Measurements from ENCODE around the gene TBXAS1.

TBXAS1 gene

DNA sequence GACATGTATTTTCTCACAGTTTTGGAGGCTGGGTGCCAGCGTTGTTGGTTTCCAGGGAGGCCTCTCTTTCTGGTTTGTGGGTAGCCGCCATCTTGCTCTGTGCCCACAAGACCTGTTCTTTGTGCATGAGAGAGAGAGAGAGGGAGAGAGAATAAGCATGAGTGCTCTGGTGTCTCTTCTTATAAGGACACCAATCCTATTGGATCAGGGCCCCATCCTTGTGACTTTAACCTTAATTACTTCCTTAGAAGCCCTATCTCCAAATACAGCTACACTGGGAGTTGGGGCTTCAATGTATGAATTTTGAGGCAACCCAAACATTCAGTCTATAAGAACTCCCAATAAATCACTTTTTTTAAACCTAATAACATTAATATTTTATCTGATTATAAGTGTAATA is 119.1 kb downstream of the TBXAS1 start:
- DNase-seq (ENCODE audit: low spot score): no peak

DNA sequence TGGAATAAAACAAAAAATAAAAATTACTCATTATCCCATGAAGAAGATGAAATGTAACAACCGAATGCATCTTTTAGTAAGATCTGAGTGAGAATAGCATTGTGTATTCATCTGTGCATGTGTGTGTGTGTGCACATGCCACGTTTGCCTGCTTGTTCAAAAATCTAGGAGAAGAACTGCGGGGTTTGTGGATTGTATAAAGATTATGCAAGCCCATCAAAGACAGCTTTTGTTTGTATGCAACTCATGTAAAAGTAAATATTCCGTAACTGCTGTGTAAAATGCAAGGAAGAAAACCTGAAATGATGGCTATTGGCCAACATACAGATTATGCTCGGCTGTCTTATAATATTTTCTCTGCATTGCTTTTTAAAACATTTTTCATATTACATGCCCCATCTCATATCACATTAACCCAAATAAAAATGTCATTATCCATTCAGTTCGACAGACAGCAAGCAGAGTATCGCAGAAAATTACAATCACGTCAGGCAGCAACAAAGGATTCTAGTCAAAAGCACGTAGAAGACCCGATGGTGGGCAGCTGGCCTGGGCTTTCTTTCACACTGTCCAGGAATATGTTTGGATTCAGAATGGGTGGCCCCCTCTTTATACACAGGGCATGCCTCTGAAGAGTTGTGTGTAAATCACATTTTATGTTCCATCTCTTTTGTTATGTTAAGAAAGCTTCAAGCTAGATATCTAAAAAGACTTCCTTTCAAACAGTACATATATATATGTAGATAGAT is 119.7 kb downstream of the TBXAS1 start:
- no peak for DNase-seq (ENCODE audit: low spot score)

DNA sequence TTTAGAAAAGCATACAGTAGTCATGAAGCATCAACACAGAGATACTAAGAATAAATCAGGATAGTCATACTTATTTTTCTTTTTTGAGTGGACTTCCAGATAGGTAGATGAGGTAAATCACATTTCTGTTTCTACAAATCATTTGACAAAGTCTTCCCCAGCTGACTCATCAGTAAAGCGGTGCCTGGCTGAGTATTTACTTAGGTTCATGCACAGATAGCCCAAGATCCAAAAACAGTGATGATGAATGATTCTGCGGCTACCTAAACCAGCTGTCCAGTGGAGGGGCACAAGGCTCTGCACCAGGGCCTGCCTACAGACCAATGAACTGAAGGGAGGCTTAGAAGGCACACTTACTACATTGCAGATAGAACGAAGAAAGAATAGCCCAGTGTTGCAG is 120.6 kb downstream of the TBXAS1 start:
- DNase-seq (ENCODE audit: low spot score): peak; percentile 54

DNA sequence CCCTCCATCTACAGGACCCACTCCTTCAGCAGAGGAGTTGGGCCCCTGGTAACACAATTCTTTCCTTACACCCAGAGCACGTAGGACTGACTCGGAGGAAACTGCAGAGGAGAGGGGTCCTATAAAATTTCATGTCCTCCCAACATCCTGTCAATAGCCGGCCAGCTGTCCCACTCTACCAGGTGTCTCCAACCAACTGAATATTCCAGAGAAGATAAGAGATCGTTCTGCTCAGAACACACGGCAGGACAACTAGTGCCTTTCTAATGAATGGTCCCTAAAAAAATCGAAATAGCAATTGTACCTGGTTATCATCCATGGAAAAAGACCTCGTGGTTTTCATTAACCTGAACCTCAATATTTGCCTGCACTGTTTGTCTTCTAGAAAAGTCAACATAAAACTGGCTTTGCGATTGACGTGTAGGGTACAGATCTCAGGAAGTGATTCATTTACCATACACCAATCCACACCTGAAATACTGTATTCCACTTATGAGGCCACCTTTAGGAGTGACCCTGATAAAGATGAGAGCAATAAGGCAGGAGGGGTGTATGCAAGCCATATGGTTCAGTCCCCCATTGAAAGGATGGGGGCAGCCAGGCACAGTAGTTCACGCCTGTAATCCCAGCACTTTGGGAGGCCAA is 121.9 kb downstream of the TBXAS1 start:
- DNase-seq (ENCODE audit: low spot score): no peak

DNA sequence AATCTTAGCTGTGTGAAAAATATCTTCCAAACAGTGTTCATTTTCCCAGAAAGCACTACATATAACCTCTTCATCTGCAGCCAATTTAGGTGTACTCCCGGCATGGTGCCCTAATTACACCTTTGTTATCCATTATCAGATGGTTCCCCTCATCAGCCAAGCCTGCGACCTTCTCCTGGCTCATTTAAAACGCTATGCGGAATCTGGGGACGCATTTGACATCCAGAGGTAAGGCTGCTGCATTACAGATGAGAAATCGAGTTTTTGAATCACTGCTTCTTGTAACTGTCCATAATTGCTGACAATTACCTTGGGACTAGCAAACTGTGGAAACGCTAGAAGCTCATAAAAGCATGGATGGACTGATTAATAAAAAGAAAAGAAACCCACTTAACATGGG is 124.2 kb downstream of the TBXAS1 start:
- DNase-seq (ENCODE audit: low spot score): no peak

DNA sequence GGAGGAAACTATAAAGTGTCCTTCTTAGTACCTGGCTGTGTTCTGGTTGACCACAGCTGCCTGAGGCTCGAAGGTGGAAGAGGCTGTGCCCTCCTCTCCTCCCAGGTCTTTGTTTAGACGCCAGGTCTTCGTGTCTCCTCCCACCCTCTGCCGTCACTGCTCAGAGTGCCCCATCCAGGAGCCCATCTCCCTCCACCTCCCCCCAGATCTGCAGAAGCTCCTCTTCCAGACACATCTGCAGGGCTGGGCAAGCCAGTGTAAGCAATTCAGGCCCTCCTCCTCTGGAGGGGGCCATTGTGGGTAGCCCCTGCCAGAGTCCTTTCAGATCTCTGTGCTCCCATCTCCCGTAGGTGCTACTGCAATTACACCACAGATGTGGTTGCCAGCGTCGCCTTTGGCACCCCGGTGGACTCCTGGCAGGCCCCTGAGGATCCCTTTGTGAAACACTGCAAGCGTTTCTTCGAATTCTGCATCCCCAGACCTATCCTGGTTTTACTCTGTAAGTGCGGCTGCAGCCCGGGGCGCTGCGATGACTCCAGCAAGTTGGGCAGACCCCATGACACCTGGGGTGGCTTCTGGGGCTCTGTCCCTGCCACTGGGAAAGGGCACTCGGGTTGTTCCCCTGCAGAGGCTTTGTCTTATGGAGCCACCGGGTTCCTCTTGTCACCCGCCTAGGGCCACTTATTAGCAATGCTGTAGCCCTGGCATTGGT is 126.2 kb downstream of the TBXAS1 start:
- DNase-seq (ENCODE audit: low spot score): no peak

DNA sequence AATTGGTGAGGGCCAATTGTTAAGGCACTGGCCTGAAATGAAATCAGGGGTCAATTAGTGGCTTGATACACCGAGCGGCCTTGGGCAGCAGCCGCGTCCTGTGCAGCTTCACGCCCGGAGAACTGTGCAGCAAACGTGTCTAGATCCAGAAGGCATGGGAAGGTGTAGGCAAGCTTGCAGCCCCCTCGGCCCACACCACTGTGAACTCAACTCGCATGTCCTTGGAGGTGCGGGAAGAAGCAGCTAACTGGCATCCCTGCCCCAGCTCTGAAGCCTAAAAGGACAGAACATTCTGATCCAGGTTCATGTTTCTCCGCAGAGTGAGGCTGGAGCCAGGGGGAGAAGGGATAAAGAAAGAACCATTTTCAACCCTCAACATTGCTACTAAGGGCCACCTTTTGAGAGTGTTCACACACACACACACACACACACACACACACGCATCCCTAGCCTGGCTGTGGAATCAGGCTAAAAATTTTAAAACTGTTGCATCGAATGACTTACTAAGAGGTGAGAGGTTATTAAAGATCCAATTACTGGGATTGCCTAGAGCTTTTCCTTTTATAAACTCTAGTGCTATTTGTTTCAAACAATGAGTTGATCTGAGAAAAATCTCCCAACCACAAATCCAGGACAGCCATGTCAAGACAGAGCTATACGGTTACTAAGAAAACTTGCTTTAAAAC is 129.7 kb downstream of the TBXAS1 start:
- no peak for DNase-seq (ENCODE audit: low spot score)

DNA sequence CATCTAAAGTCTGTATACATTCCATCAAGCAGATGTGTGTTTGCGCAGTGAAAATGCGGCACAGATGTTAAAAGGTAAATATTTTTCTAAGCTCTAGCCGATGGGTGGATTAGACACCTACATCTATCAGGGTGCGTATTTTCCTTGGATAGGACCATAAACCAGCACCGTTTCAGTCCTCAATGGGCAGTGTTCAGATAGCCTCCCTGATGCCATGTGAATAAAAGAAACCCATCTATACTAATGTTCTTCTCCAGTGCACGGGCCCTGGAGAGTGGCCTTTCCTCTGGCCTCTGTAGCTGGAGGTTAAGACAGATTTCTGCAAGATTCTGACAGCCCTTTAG is 130.2 kb downstream of the TBXAS1 start:
- DNase-seq (ENCODE audit: low spot score): no peak

DNA sequence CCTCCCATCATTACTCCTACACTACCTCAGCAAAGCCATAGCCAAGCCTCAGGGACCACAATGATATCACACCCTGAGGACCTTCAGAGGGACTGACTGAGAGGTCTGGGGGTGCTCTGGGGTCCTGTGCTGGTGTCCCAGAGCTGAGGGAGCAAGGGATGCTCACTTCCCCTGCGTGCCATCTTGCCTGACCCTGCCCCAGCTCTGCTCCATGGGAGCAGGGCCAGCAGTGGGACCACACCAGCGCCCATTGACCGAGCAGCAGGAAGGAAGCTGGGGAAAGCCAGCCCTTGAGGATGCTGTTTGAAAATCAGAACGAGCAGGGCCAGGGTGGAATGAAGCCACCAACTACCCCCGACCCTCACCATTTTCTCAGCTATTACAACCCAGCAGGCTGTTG is 130.7 kb downstream of the TBXAS1 start:
- DNase-seq (ENCODE audit: low spot score): no peak

DNA sequence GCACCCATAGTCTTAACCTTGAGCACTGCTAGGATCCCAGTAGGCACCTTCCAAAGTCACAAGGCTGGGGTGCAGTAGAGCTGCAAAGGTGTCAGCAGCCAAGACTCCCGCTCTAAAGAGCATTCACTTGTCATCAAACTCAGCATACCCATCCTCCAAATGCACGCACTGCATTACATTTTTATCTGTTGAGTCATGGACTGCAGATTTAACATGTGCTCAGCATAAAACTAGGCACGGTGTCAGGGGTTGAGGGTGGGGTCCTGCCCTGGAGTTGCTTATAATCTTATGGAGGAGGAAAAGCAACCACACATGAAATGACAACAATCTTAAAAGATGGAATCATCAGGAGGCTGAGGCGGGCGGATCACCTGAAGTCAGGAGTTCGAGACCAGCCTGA is 131.1 kb downstream of the TBXAS1 start:
- peak; percentile 12 for DNase-seq (ENCODE audit: low spot score)

DNA sequence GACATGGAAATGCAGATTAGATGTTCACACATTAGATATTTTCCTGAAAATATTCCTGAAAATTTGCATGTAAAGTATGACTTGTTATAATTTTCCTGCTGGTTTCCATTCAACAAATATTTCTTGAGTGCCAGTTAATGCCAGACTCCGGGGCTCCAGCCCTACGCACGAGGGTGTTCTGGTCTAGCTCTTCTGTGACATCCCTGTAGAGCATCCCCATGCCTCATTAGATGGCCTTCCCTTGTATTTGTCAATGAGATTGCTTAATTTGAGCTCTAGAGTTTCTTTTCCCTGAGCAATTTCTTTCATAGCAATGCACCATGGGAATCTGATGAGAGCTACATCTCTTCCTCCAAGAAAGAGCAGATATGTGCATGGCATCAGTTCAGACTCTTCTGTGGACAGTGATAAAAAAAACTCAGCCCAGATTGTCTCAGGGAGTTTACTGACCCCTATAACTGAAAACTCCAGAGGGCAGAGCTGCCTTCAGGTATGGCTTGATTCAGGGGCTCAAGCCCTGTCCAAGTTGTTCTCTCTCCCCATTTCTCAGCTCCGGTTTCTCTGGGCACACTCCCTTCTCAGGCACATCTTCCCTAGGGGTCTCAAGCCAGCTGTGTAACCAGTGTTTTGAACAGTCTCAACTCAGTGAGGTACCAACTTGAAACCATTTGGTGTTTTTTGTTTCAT is 137.0 kb downstream of the TBXAS1 start:
- no peak for DNase-seq (ENCODE audit: low spot score)

DNA sequence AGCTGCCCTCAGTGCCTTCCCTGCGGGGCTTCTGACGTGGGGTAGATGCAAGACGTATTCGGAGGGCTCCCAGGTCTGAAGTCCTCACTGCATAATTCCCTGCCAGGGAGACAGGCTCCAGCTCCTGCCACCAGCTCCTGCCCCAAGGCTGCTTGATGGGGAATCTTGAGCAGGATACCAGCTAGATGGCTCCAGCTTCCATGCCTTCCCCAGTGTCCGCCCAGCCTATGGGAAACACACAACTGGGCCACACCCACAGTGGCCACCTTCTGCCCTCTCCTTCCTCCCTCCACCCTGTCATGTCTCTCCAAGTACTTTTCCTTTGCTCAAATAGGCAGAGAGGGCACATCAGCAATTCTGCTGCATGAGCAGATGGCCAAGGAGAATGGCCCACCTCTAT is 137.9 kb downstream of the TBXAS1 start:
- no peak for DNase-seq (ENCODE audit: low spot score)

DNA sequence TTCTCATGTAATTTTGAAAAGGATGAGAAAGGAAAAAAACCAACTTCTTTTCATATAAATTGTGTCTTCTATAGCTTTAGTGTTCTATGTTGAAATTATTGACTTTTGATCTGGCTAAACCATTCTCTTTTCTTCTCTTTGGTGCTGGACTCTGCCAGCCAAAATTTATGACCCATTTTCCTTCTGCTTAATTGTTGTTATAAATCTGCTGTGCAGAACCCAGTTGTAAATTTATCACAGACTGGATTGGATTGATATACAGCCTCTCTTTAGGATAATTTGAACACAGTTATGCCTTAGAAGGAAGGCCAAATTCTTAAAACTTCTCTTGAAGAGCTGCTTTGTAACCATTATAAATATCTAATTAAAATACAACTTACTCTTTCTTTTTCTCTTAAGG is 139.9 kb downstream of the TBXAS1 start:
- no peak for DNase-seq (ENCODE audit: low spot score)

DNA sequence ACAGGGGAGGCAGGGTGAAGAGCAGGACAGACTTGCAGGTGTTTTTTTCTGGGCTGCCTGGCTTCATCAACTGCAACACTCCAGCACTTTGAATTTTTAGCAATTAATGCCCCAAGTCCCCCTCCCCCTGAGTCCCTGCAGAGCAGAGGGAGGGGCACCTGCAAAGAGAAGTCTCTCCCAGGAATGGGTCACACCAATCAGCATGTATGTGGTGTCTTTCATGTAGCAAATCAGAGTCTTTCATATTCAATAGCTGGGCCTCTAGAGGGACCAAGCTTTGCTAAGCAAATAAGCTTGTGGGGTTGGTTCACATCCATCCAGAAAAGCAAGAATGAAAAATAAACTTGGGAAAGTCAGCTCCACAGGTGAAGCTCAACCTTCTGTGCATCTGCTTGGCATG is 143.0 kb downstream of the TBXAS1 start:
- DNase-seq (ENCODE audit: low spot score): no peak

DNA sequence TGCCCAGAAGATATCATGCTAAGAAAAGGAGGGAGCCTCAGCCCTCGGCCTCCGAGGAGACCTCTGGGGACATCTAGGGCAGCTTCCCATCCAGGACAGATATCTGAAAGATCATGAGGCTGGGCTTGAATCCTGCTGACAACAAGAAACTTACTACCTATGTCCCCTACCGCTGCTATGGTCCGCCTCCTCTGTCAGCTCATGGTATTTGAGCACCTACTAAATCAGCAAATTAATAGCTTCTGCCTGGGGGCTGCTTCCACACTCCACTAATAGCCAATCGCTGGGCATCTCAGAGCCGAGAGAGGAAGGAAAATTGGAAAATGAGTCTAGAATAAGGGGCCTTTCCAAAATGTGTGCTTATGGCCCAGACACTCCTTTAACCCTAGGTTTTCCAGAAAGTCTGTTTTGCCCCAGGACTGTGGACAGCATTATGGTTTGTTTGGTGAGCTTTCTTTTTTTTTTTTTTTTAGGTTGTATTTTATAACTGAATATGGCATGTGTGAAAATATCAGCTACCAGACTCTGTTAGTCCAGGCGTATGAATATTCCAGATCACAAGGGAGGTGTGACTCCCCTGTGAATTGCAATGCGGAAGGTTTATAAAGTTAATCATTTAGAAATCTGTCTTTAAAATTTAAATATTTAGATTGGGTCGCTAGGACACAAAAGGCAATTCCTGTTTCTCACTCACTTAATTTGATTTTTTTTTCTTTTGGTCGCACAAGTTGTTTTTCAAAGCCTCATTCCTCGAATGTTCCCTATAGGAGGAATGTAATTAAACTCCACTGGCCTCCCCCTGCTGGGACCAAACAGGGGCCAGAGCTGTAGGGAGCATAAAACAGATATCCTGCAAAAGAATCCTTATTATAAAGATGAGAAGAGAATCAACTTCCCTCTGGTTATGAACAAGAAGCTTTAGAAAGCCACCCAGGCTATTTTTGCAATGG is 144.3 kb downstream of the TBXAS1 start:
- DNase-seq (ENCODE audit: low spot score): no peak

DNA sequence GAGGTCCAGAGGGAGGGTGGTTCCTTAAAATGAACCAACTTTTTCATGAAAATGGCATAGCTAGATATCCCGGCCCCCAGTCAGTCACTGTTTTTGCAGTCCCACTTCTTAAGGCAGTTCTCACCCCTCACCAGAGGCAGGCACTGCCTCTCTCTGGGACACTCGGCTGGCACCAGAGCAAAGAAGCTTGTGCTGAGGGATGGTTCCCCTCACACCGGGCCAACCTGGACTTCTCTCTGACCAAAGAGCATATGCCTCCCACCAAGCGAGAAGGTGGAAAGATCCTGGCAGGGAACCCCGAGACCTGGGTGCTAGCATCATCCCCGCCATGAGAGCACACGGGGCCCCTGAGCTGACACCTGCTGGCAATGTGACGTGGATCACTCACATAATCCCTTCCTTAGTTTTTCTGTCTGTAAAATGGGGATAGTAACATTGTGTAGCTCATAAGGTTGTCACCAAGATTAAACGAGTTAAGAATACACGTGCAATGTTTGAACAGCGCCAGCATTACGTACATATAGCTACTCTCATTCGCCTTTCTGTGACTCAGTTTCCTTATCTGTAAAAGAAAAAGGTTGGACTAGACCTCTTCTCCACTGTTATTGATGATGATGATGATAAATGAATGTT is 145.2 kb downstream of the TBXAS1 start:
- no peak for DNase-seq (ENCODE audit: low spot score)

DNA sequence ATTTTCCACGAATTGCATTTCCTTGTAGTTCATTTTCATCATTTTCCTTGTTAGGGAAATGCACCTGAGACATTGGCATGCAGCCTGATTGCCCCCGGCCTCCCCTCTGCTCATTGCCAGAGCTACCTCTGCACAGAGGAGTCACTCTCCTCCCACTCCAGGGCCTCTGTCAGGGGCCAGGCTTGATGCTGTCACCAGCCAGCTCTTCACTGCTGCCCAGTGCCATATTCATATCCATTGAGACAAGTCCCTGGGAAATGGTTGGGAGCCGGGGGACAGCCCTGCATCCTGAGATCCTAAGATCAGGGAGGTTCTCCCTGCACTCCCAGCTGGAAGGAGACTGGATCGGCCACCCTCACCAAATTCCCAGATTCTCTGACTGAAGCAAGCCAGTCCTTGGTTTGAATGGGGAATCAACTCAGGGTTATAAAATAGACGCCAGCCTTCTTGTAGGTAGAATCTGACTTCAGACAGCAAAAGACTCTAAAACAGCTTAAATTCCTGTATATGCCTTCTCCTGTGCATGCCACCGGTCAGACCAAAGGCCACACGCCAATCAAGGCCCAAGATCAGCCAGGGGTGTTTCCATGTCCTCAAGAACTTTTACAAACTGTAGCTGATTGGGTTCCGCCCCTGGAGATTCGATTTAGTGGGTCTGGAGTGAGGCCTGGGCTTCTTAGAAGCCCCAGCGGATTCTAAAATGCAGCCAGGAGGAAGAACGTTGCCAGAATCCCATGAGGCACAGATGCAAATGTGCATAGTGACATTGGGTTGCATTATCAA is 147.2 kb downstream of the TBXAS1 start:
- DNase-seq (ENCODE audit: low spot score): no peak

DNA sequence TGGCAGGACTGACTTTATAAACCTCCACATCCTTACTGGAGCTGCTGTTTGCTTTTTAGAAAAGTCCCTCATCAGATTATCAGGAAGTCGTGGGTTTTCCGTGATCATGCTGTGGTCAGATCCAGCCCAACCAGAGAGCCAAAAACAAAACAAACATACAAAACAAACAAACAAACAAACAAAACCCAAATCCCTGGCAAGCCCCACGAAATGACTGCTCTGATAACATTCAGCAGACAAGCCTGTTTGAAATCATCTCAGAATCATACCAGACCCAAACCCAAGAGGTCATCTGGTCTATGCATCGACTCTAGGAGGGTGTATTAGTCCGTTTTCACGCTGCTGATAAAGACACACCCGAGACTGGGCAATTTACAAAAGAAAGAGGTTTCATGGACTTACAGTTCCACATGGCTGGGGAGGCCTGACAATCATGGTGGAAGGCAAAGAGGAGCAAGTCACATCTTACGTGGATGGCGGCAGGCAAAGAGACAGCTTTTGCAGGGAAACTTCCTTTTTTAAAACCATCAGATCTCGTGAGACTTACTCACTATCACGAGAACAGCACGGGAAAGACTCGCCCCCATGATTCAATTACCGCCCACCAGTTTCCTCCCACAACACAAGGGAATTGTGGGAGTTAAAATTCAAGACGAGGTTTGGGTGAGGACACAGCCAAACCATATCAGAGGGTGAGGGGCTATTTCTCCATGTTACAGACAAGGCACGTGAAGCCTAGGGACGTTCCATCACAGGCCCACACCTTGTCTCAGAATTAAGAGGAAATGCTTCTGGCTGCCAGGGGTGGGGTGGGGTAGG is 148.0 kb downstream of the TBXAS1 start:
- DNase-seq (ENCODE audit: low spot score): no peak

DNA sequence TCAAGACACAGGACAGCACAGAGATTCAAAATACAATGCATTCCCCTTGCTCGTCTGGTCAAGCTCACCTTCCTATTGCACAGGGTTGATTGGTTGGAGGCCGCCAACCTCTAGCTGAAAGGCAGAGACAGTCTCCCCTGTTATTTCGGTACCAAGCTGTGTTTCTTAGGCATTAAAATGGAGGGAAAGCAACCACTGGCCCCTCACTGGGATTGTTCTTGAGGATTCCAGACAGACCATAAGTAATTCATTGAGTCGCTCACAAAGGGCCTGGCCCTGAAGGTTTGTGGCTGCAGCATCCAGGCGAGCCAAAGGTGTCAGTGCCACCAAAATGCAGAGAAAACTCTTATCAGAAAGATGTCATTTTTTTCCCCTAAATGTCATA is 152.4 kb downstream of the TBXAS1 start:
- no peak for DNase-seq (ENCODE audit: low spot score)

All from kidney tubule cell (primary cell).